A673 (cell line): Measurements from ENCODE around the gene EMILIN2. TPM values are rescaled to one million over a fixed set of nuclear protein-coding genes. Genes with fewer than 3 reads are reported as not detected.
"Not testable (repeated sequence)": the region's sequence is repeated elsewhere in the genome, so short reads cannot be mapped to it uniquely, and the experiment has no call there.

Experiments
- BruUV-seq: library from RNA; stranded (reverse); fragments of 400-500 nt; replicated peaks from 2 replicates; lab custom pipeline; 2021; lab: Mats Ljungman, UMichigan
- CTCF ChIA-PET: fragments of 300-600 bp; sonication (Branson Sonifier 250); formaldehyde crosslinking; loops from one replicate; lab custom pipeline; 2022; ENCODE audit warnings: antibody characterized with exemption; lab: Charles Lee
- POLR2A ChIA-PET: fragments of 300-600 bp; sonication (Branson Sonifier 250); formaldehyde crosslinking; loops from one replicate; lab custom pipeline; 2022; ENCODE audit warnings: antibody characterized with exemption; ENCODE audit not compliant: low non-redundant PET; lab: Charles Lee
- DNase-seq: peaks from one replicate; pipeline ENCODE4 v3.0.0-alpha.2; 2015; ENCODE audit warnings: low spot score
- H3K27ac ChIP-seq: fragments of 200-600 bp; sonication (generic); 2 replicates; pipeline ENCODE4 v1.5.1; 2016; ENCODE audit warnings: mixed run types, low read depth, mild to moderate bottlenecking, mixed read lengths, antibody characterized with exemption, low read length; ENCODE audit not compliant: poor library complexity, severe bottlenecking
- H3K27me3 ChIP-seq: fragments of 200-600 bp; sonication (generic); replicated peaks from 2 replicates; pipeline ENCODE4 v1.6.1; 2017; ENCODE audit warnings: mixed run types, low read depth, mild to moderate bottlenecking, mixed read lengths, antibody characterized with exemption, low read length; ENCODE audit not compliant: insufficient read depth, poor library complexity
- H3K36me3 ChIP-seq: fragments of 200-600 bp; sonication (generic); 2 replicates; pipeline ENCODE4 v1.6.1; 2016; ENCODE audit warnings: mixed run types, mild to moderate bottlenecking, mixed read lengths, antibody characterized with exemption, low read length; ENCODE audit not compliant: insufficient read depth, poor library complexity, severe bottlenecking
- H3K4me1 ChIP-seq: fragments of 200-600 bp; sonication (generic); 2 replicates; pipeline ENCODE4 v1.6.1; 2017; ENCODE audit warnings: mixed run types, mild to moderate bottlenecking, mixed read lengths, antibody characterized with exemption, low read length; ENCODE audit not compliant: insufficient read depth, poor library complexity, severe bottlenecking
- H3K4me3 ChIP-seq: fragments of 200-600 bp; sonication (generic); 2 replicates; pipeline ENCODE4 v1.5.1; 2016; ENCODE audit warnings: low read depth, mixed run types, mild to moderate bottlenecking, mixed read lengths, low read length; ENCODE audit not compliant: poor library complexity, severe bottlenecking
- H3K9me3 ChIP-seq: fragments of 200-600 bp; sonication (generic); 2 replicates; pipeline ENCODE4 v1.6.1; 2016; ENCODE audit warnings: mixed run types, low read depth, mild to moderate bottlenecking, mixed read lengths, antibody characterized with exemption, low read length; ENCODE audit not compliant: poor library complexity, severe bottlenecking
- CTCF ChIP-seq: fragments of 300-800, 200-600 bp; sonication (generic); conservative IDR thresholded peaks from 2 replicates; pipeline ENCODE4 v1.5.1; 2017; ENCODE audit warnings: low read depth, mild to moderate bottlenecking, antibody characterized with exemption, low read length, moderate library complexity, mixed read lengths
- EZH2 ChIP-seq: fragments of 200-600 bp; sonication (generic); IDR thresholded peaks from 2 replicates; pipeline ENCODE4 v1.6.1; 2017; ENCODE audit warnings: borderline replicate concordance, low read depth, mild to moderate bottlenecking, mixed read lengths, antibody characterized with exemption, low read length; ENCODE audit not compliant: poor library complexity, severe bottlenecking
- intact Hi-C: fragments of 100-400 bp; cut with micrococcal nuclease; formaldehyde crosslinking; loops from one replicate; pipeline ENCODE4 v1.10.0; 2022; ENCODE audit not compliant: unreplicated experiment
- total RNA-seq: library from RNA; stranded (reverse); gene quantifications from 2 replicates; pipeline ENCODE4 v1.2.3, GENCODE V29; 2021

EMILIN2 gene
- total RNA-seq, 1 experiment from 2014 or later, result 23.4 TPM

GRCh38 chr18:2914185-2914880, 67.5 kb downstream of the EMILIN2 start:
- intact Hi-C loops, result no loop called here
- H3K36me3 ChIP-seq, result peaks cover 53% of the 10 kb centered on the region
- H3K4me1 ChIP-seq, result peaks cover 5% of the 10 kb centered on the region
- no peak for DNase-seq
- no peaks in the 10 kb centered on the region for H3K27me3 ChIP-seq
- BruUV-seq, result no TSS peak
- no peak overlapping the region for H3K27ac ChIP-seq
- POLR2A ChIA-PET, result no interaction called here
- no peaks in the 10 kb centered on the region for H3K9me3 ChIP-seq
- TF ChIP-seq CTCF (no peak), EZH2 (no peak)
- CTCF ChIA-PET, result no interaction called here
- no peak overlapping the region for H3K4me3 ChIP-seq

- H3K27ac ChIP-seq, result no peak overlapping the region
- DNase-seq, result no peak
- no peaks in the 10 kb centered on the region for H3K9me3 ChIP-seq
- H3K4me3 ChIP-seq, result no peak overlapping the region
- ChIA-PET POLR2A (interaction anchor here (0.7 kb wide), 1 partner anchor 977 kb away, joined by 6 read pairs; no protein-coding TSS in a partner anchor), CTCF (no interaction called here)
- TF ChIP-seq EZH2, result no peak
- TF ChIP-seq CTCF, result no peak
- no peaks in the 10 kb centered on the region for H3K27me3 ChIP-seq
- intact Hi-C loops, result no loop called here
- H3K4me1 ChIP-seq, result peaks cover 5% of the 10 kb centered on the region
- BruUV-seq, result no TSS peak
- peaks cover 57% of the 10 kb centered on the region for H3K36me3 ChIP-seq
Observed at GRCh38 chr18:2914881-2915240, 68.1 kb downstream of the EMILIN2 start.

GRCh38 chr18:2915486-2915885, 68.7 kb downstream of the EMILIN2 start:
- H3K36me3 ChIP-seq, result peaks cover 62% of the 10 kb centered on the region
- CTCF ChIA-PET, DNase-seq, H3K9me3 ChIP-seq, H3K4me3 ChIP-seq, H3K27ac ChIP-seq, H3K4me1 ChIP-seq, H3K27me3 ChIP-seq, BruUV-seq, intact Hi-C loops: not testable (repeated sequence)
- POLR2A ChIA-PET, result interaction anchor here (0.7 kb wide), 1 partner anchor 976 kb away, joined by 6 read pairs; no protein-coding TSS in a partner anchor

- Histone ChIP-seq H3K4me3 (no peak overlapping the region), H3K36me3 (peaks cover 65% of the 10 kb centered on the region), H3K27me3 (no peaks in the 10 kb centered on the region), H3K9me3 (no peaks in the 10 kb centered on the region), H3K4me1 (peaks cover 5% of the 10 kb centered on the region), H3K27ac (no peak overlapping the region)
- ChIA-PET POLR2A (interaction anchor here (0.7 kb wide), 1 partner anchor 826 kb away, joined by 3 read pairs; no protein-coding TSS in a partner anchor), CTCF (no interaction called here)
- BruUV-seq, result no TSS peak
- no peak for TF ChIP-seq EZH2
- no peak for TF ChIP-seq CTCF
- intact Hi-C loops, result no loop called here
- DNase-seq, result no peak
Observed at GRCh38 chr18:2916184-2916583, 69.4 kb downstream of the EMILIN2 start.
